ENCODE data around the gene CFAP61.

The CFAP61 gene

GRCh38 chr20:20184149-20184548 lies 131.8 kb downstream of the CFAP61 start:
- no peak for FAIRE-seq

GRCh38 chr20:20184706-20185105 lies 132.4 kb downstream of the CFAP61 start:
- no peak for FAIRE-seq

GRCh38 chr20:20188647-20189046 lies 136.3 kb downstream of the CFAP61 start:
- no peak for FAIRE-seq

- FAIRE-seq, result no peak
Measured at GRCh38 chr20:20192366-20192765, 140.0 kb downstream of the CFAP61 start.

- no peak for FAIRE-seq
Measured at GRCh38 chr20:20195021-20195705, 142.8 kb downstream of the CFAP61 start.

GRCh38 chr20:20196610-20197009 lies 144.3 kb downstream of the CFAP61 start:
- FAIRE-seq, result no peak

GRCh38 chr20:20198011-20198410 lies 145.7 kb downstream of the CFAP61 start:
- no peak for FAIRE-seq

GRCh38 chr20:20199361-20200160 lies 147.2 kb downstream of the CFAP61 start:
- FAIRE-seq, result no peak

GRCh38 chr20:20201124-20201523 lies 148.8 kb downstream of the CFAP61 start:
- FAIRE-seq, result no peak

GRCh38 chr20:20201639-20202038 lies 149.3 kb downstream of the CFAP61 start:
- no peak for FAIRE-seq

- FAIRE-seq, result no peak
Measured at GRCh38 chr20:20202768-20203167, 150.4 kb downstream of the CFAP61 start.

- FAIRE-seq, result no peak
Measured at GRCh38 chr20:20203784-20204183, 151.5 kb downstream of the CFAP61 start.

- no peak for FAIRE-seq
Measured at GRCh38 chr20:20204256-20204655, 151.9 kb downstream of the CFAP61 start.

- FAIRE-seq, result no peak
Measured at GRCh38 chr20:20205141-20205861, 153.0 kb downstream of the CFAP61 start.

- no peak for FAIRE-seq
Measured at GRCh38 chr20:20205862-20206236, 153.5 kb downstream of the CFAP61 start.

- no peak for FAIRE-seq
Measured at GRCh38 chr20:20206788-20207187, 154.5 kb downstream of the CFAP61 start.

GRCh38 chr20:20207291-20207690 lies 155.0 kb downstream of the CFAP61 start:
- FAIRE-seq, result no peak

- FAIRE-seq, result no peak
Measured at GRCh38 chr20:20207872-20208271, 155.5 kb downstream of the CFAP61 start.

GRCh38 chr20:20209684-20210083 lies 157.4 kb downstream of the CFAP61 start:
- no peak for FAIRE-seq

- no peak for FAIRE-seq
Measured at GRCh38 chr20:20210327-20210726, 158.0 kb downstream of the CFAP61 start.

GRCh38 chr20:20210943-20211273 lies 158.6 kb downstream of the CFAP61 start:
- no peak for FAIRE-seq

GRCh38 chr20:20211274-20211987 lies 159.1 kb downstream of the CFAP61 start:
- FAIRE-seq, result no peak

- no peak for FAIRE-seq
Measured at GRCh38 chr20:20211988-20212518, 159.7 kb downstream of the CFAP61 start.

All from TTC549 (cell line).